HTERT RPE-1 (cell line): ENCODE measurements around the gene KPNA2.
"Not testable (repeated sequence)": the region's sequence is repeated elsewhere in the genome, so short reads cannot be mapped to it uniquely, and the experiment has no call there.

Experiments used
- in situ Hi-C: fragments of 300-500 bp; cut with MboI; formaldehyde crosslinking; loops from 4 replicates; pipeline ENCODE4 v1.14.3; 2020; ENCODE audit warnings: low sequenced_read_pairs

The KPNA2 gene

DNA sequence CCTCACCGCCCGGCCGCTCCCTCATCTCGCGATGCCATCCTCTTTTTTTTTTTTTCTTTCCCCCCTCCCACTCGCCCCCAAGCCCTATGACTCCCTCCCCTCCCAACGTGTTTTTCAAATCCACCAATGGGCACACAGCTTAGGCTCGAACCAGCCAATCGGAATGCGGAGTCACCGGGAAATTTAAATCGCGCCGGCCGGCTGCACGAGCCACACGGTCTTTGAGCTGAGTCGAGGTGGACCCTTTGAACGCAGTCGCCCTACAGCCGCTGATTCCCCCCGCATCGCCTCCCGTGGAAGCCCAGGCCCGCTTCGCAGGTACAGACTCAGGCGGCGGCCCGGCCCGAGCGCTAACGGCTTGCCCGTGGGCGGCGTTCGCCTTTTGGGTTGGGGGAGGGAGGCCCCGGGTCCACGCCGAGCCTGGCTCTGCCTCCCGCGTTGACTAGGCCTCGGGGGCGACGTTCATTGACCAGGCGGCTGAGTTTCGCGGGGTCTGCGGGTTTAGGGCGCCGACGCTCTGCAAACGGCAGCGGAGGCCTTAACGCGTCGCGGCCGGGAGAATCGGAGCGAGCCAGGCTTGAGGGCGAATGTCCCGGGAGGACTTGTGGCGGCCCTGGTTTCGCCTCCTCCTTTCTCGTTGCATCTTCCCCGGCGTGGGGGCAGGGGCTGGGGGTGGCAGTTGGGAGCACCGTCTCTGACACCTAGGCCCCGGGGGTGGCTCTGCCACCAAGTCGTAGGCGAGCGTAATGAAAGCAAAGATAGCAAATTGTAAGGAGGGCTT is at the start of gene KPNA2:
KPNA2 (plus strand) TSS at position 213 of the 781 bp plus-strand sequence. CDS start 1,398 bp downstream, outside the sequence.
- in situ Hi-C loops = no loop called here

DNA sequence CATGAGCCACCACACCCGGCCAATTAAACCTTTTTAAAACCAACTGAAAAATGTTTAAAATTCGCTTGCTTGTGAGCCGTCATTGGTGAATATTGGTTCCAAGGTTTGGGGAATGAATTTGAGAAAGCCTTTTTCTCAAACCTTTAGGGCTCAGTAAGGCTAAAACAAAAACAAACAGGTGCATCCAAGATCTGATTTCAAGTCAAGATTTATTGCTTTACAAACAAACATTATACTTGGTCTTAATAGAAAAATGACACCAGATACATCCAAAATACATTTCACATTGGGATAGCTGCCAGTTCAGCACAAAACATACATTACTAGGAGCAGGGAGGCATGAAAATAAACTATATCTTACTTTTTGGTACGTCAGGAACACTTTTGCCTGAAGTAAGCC is 44.6 kb upstream of the KPNA2 start:
- in situ Hi-C loops = no loop called here

DNA sequence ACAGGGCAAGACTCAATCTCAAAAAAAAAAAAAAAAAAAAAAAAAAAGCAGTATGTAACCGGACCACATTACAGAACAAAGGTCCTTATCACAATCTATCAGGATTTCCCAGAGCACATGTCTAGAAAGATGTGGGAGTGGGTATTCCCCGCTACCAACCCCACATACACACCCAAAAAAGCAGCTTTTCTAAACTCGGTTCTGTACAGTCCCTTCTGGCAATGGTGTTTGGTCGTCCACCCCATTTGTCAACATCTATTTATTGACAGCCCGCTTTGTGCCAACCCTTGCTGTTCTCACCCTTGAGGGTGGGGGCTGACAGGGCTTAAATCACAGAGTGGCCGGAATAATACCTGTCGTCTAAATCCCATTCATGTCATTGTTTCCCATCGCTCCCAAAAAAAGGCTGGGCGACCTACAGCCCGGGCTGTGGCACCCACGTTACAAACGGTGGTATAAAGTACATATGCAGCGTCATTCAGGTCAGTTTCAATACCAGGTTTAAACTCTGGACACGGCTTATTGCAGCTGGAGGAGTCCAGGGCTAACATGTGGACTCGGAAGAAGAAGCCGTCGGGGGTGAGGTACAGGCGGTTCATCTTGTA is 42.9 kb upstream of the KPNA2 start:
- in situ Hi-C loops = no loop called here

DNA sequence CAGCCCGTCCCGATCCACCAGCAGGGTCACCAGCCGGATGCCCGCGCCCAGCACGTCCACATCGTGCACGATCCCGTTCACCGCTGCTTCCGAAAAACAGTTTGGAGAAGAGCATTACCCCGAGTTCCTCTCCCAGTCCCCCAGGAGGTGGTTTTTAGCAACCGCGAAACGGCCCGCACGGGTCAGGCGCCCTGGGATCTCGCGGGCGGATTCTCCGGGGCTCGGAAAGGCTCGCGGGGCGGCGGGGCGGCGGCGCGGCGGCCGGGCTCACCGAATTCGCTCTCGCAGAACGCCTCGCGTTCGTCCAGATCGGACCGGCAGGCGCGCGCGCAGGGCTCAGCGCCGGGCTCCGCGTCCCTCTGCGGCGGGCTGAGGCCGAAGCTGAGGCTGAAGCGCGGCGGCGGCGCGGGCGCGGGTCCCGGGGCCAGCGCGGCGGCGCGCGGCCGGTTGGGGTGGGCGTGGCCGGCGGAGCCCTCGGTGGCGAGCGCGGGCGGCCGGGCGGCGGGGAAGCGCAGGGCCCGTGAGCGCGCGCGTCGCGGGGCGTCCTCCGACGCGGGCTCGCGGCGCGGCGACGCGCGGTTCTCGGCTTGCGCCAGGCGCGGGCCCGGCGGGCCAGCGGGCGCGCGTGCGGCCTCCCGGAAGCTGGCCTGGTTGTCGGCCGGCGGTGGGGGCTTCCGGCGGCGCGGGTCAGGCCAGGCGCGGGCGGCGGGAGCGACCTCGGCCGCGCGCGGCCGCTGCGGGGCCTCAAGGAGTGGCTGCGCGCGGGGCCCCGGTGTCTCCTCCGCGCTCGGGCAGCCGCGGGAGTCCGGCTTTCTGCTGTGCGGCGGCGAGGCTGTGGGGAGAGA is 42.2 kb upstream of the KPNA2 start:
- in situ Hi-C loops = no loop called here

DNA sequence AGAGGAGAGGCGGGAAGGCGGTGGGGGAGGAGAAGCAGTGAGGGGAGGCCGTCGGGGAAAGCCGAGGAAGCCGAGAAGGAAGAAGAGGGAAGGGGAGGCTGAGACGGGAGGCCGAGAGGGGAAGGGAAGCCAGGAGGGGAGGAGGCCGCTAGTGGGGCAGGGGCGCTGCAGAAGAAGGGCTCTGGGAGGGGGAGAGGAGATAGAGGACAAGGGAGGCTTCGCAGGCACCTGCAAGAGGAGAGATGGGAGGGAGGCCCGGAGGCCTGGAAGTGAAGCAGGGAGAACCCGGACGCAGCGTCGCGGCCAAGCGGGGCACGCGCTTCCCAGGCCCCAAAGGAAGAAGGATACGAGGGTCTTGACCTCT is 41.6 kb upstream of the KPNA2 start:
- in situ Hi-C loops = no loop called here

DNA sequence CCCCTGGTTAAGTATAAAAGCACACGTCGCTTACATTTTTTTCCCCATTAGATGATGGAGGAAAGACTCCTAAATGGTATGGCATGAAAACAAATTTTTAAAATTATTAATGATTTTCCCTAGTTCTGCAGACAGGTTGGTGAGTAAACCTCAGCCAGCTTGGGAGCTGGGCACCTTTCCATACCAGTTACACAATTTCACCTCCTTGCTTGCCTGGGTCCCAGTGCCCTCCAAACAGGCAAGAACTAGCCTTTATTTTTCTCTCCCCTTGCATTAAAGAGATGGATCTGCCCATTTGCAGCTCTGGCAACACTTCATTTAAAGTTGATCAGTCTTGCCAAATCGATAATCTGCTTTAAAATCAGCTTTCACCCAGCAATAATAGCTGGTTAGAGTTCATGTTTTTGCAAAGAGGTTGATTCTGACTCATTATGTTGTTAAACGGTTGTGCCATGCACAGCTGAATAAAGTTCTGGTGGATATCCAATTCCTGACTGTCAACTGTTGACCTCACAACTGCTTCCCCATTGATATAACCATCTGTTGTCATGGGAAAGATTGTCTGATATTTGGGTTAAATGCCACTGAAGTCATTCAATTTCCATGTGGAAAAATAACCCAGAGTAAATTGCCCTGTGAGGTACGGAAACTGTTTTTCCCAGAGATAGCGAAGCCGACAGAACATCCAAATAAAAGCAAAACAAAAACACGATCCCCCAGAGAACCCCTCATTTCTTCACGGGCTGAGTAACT is 40.5 kb upstream of the KPNA2 start:
- in situ Hi-C loops = no loop called here

DNA sequence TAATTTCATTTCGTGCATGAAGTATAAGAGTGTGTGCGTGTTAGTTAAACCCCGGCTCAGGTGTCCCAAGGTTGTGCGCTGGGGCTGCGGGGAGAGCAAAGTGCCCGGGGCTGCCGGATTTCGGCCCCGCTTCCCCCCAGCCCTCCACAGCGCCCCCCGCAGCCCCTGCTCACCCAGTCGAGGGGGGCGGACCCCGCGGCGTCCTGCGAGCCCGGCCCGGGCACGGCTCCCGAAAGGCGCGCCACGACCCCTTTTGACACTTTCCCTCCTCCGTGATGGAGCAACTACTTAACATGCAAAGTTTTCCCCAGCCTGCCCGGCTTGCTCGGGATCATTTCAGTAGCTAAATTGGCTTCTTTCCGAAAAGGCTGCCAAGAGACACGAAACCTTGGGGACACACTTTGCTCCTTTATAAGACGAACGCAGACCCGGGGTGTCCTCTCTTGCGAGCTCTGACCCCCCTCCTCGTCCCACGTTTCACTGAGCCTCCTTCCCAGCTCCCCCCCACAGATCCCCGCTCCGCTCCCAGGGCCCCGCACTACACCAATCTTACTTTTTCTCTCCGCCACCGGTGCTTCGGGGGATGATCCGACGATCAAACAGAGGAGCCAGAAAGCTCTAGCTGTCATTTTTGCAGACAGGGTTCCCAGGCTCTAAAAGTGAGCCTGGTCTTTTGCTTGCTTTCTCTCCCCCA is 39.8 kb upstream of the KPNA2 start:
- in situ Hi-C loops = no loop called here

DNA sequence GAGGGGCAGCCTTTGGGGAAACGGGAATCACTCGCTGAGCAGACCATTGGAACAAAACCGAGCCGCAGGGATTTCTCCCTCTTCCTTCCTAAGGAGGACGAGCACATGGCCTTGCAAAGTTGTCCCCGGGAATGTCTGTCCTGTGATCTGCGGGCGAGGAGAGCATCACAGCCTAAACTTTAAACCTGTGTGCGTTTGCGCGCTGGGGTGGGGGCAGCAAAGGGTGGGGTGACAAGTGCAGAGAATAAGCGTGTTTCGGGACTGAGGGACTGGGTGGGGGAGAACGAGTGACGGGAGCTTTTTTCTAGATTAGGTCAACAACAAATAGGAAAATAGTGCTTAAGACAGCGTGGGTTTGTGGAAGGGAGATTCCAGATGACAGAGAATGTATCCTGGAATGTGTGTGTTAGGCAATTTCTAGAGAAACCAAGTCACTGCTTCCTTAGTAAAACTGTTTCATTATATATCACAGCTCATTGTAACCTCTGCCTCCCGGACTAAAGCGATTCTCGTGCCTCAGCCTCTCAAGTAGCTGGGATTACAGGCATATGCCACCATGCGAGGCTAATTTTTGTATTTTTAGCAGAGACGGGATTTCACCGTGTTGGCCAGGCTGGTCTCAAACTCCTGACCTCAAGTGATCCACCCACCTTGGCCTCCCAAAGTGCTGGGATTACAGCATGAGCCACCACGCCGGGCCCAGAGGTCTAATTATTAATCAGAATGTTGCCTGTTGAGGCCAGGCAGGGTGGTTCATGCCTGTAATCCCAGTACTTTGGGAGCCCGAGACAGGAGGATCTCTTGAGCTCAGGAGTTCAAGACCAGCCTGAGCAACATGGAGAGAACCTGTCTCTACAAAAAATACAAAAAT is 39.0 kb upstream of the KPNA2 start, which contains the start of gene C17orf58:
C17orf58 (minus strand) TSS at position 169 of the 871 bp plus-strand sequence. CDS start 271 bp downstream, outside the sequence.
- in situ Hi-C loops = not testable (repeated sequence)

DNA sequence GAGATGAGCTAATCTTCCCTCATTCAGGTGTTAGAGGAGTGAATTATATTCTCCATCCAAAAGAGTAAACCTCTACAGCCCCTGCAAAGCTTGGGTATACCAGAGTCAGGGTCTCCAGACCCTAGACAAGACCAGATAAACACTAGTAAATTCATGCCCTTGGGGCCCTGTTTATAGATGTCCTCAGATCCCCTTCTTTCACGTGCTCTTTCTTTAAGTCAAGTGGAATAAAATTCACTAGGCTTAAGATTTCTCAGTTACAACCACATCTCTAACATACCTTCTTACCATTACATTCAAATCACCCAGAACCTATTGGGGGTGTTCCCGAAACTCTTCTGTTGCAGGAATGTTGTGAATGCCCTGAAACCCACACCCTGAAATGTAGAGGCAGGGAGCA is 37.1 kb upstream of the KPNA2 start:
- in situ Hi-C loops = no loop called here

DNA sequence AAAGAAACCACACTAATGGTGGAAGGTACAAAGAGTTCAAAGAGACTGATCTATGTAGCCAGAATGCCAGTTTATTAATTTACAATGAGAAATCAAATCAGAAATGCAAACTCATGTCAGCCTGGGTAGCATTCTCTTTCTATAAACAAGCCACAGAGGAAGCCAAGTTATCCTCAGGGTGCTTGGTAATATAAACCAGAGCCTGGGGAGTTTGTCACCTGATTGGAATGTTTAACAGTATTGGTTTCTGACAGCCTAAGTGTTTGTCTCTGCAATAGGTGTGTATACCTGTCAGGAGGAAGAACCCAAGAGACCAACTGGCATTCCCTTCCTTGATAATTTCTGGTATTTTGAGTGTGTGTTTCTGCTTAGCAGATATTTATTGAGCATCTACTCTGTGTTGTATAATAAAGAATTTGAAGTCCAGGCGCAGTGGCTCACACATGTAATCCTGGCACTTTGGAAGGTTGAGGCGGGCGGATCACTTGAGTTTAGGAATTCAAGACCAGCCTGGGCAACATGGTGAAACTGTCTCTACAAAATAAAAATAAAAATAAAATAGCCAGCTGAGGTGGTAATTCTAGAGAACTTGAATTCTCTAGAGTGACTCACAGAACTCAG is 36.1 kb upstream of the KPNA2 start:
- in situ Hi-C loops = no loop called here

DNA sequence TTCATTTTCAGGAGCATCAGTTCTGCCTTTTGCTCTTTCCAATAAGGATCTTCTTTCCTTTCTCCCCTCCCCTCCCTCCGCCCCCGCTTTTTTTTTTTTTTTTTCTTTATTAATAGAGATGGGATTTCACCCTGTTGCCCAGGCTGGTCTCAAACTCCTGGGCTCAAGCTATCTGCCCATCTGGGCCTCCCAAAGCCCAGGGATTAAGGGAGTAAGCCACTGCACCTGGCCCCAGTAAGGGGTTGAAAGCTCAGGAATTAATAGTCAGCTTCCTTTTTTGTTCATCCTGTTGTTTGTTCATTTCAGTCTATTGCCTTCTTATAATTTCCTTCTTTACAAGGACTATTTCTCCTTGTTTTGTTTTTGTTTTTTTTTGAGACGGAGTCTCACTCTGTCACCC is 31.3 kb upstream of the KPNA2 start:
- in situ Hi-C loops = no loop called here

DNA sequence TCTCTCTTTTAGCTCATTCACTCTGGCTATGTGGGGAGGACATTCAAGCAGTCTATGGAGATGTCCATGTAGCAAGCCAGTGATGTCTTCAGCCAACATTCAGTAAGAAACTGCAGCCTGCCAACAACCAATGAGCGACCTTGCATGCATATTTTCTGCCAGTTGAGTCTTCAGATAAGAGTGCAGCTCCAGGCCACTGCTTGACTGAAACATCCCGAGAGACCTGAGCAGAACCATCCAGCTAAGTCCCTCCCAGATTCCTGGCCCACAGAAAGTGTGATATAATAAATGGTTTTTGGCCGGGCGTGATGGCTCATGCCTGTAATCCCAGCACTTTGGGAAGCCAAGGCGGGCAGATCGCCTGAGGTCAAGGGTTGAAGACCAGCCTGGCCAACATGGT is 28.7 kb upstream of the KPNA2 start:
- in situ Hi-C loops = no loop called here

DNA sequence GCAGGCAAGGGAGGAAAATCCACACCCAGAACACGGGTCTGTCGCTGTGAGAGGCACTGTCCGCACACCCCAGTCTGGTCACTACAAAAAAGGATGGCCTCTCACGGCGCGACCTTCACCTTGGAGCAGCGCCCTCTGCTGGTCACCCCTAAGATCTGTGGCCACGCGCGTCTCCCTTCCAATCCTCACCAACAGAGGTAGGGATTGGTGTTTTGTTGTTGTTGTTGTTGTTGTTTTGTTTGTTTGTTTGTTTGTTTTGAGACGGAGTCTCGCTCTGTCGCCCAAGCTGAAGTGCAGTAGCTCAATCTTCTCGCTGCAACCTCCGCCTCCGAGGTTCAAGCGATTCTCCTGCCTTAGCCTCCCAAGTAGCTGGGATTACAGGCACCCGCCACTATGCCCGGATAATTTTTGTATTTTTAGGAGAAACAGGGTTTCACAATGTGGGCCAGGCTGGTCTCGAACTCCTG is 24.3 kb upstream of the KPNA2 start:
- in situ Hi-C loops = no loop called here

DNA sequence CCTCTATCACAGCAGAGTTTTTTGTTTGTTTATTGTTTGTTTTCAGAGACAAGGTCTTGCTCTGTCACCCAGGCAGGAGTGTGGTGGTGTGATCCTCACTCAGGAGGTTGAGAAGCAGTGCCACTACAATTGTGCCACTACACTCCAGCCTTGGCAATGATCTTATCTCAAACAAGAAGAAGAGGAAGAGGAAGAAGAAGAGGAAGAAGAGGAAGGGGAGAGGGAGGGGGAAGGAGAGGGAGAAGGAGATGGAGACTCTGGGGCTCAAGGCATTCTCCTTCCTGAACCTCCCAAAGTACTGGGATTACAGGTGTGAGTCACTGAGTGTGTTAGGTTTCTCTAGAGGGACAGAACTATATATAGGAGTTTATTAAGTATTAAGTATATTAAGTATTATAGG is 22.1 kb upstream of the KPNA2 start:
- in situ Hi-C loops = no loop called here

DNA sequence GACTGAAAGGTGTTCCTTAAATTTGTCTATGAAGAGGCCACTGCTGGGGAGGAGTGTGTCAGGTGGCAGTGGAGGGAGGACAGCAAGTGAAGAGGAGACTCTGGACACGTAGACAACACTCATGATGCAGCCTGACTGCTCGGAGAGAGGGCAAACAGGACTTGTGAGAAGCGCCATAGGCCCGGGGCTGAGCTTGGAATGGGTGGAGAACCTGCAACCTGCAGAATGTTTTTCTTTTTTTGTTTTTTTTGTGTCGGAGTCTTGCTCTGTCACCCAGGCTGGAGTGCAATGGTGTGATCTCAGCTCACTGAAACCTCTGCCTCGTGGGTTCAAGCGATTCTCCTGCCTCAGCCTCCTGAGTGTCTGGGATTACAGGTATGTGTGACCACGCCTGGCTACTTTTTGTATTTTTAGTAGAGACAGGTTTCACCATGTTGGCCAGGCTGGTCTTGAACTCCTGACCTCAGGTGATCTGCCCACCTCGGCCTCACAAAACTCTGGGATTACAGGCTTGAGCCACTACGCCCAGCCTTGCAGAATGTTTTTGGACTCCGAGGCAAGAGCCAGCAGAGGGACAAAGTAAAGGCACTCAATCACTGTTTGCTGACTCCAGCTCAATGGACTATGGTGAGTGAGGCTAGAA is 20.3 kb upstream of the KPNA2 start:
- in situ Hi-C loops = no loop called here

DNA sequence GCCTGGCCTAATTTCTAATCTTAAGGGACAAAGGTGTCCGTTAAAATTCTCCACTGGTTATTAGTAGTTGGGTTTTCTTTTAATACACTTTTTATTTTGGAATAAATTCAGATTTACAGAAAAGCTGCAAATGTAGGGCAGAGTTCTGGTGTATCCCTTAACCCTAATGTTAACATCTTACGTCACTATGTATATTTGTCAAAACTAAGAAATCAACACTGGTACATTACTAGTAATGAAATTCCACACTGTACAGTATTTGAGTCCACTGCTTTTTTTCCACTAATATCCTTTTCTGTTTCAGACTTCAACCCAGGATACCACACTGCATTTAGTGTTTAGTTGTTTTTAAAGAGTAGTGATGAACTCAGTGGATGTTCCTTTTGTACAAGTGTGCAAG is 18.7 kb upstream of the KPNA2 start:
- in situ Hi-C loops = no loop called here

DNA sequence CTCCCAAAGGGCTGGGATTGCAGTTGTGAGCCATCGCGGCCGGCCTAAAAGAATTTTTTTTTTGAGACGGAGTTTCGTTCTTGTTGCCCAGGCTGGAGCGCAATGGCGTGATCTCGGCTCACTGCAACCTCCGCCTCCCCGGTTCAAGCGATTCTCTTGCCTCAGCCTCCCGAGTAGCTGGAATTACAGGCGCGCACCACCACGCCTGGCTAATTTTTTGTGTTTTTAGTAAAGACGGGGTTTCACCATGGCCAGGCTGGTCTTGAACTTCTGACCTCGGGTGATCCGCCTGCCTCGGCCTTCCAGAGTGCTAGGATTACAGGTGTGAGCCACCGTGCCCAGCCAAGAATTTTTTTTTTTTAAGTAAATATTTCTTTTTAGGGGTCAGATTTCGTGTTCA is 17.0 kb upstream of the KPNA2 start:
- in situ Hi-C loops = not testable (repeated sequence)

DNA sequence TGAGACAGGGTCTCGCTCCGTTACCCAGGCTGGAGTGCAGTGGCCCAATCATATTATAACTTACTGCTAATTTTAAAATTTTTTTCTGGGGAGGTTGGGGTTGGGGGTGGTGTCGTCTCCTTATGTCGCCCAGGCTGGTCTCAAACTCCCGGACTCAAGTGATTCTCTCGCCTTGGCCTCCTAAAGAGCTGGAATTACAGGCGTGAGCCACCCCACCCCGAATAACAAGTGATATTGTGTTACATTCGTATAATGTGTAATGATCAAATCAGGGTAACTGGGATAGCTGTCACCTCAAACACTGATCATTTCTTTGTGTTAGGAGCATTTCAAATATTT is 16.2 kb upstream of the KPNA2 start:
- in situ Hi-C loops = no loop called here
